LNCaP clone FGC (cell line): ENCODE data around the gene NTNG1.
A peak's percentile ranks its signal among the peaks of the same experiment; 100 is the strongest.
"Not testable (repeated sequence)": the region's sequence is repeated elsewhere in the genome, so short reads cannot be mapped to it uniquely, and the experiment has no call there.

Experiments used
- DNase-seq: peaks from one replicate; pipeline ENCODE4 v3.0.0-alpha.2; 2011; ENCODE audit warnings: low read depth
- H3K4me3 ChIP-seq: 2 replicates; pipeline ENCODE4 v1.5.1; 2011; ENCODE audit warnings: mild to moderate bottlenecking, low read depth, low read length, control low read depth
- CTCF ChIP-seq: IDR thresholded peaks from 2 replicates; pipeline ENCODE4 v1.5.1; 2012; ENCODE audit warnings: mild to moderate bottlenecking; ENCODE audit not compliant: control insufficient read depth, insufficient read depth; ENCODE audit errors: extremely low read depth

Gene NTNG1

DNA sequence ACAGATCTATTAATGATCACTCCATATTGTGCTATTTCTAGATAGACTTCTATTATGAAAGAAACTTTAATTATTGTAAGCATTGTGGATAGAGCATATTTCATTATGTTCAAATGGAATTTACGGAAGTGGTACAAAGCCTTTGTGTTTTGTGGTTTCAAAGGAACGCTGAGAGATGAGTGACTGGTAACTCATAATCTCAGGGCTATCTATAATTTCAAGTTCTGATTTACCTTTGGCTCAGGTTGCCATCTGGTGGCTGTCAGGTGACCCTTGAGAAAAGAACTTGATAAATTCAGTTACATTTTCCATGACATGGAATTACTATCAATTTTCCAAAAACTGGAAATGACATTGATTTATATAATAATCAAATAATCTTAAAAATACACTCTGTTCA lies 12.2 kb downstream of the NTNG1 start:
- DNase-seq, result peak; percentile 44
- no peak overlapping the region for H3K4me3 ChIP-seq

DNA sequence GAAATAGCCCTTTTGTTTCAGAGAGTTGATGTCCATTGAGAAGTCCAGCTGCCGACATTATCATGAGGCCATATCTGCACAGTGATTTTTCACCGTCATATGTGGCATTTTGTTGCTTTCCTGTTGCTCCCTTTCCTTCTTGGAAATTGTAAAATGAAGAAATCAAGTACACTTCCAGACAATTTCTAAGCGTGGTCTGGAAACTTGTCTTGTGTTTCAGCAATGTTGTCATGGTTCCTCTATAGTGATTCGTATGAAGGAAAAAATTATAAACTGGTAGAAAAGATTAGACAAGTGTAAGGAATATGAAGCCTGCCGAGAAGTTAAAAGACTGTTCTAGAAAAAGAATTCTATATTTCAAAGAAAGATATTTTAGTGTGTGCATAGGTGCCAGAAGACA lies 17.7 kb downstream of the NTNG1 start:
- no peak for DNase-seq
- TF ChIP-seq CTCF, result no peak
- no peak overlapping the region for H3K4me3 ChIP-seq

More for the DNA sequence above, 12.2 kb downstream of the NTNG1 start:
- peak; percentile 66 for TF ChIP-seq CTCF

- no peak for TF ChIP-seq CTCF
- no peak overlapping the region for H3K4me3 ChIP-seq
- DNase-seq, result no peak
Measured at GRCh38 chr1:107158991-107159390, 18.2 kb downstream of the NTNG1 start.

DNA sequence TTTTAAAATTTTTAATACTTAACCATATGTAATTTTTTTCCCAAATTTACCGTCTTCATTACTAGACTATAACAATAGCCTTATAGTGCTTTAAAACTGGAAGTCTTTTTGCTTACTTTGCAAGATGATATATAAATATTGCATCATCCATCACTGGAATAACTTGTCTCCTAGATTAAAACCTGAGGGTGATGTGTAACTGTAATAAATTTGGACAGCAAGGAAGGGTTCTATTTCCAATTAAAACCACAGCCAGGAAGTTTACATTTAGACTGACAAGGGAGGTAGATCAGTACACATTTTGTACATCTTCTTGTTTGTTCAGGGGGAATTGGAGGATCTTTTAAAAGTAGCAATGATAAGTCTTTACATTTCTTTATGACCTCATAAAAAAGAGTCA lies 21.9 kb downstream of the NTNG1 start:
- peak; percentile 92 for DNase-seq
- no peak for TF ChIP-seq CTCF
- H3K4me3 ChIP-seq, result no peak overlapping the region

DNA sequence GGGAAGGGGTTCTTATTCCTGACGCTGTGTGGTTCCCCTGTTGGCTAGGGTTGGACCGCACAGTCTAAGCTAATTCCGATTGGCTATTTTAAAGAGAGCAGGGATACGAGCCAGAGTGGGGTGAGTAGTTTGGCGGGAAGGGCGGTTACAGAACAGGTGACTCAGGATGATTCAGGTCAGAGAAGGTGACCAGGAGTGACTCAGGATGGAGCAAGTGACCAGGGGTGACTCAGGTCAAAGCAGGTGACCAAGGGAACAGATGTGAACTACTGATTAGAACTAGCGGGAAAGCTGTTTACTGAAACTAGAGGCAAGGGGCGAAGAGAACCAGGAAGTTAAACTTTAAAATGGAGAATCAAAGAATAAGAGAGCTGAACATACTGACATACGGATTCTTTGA lies 24.1 kb downstream of the NTNG1 start:
- not testable (repeated sequence) for DNase-seq, H3K4me3 ChIP-seq

DNA sequence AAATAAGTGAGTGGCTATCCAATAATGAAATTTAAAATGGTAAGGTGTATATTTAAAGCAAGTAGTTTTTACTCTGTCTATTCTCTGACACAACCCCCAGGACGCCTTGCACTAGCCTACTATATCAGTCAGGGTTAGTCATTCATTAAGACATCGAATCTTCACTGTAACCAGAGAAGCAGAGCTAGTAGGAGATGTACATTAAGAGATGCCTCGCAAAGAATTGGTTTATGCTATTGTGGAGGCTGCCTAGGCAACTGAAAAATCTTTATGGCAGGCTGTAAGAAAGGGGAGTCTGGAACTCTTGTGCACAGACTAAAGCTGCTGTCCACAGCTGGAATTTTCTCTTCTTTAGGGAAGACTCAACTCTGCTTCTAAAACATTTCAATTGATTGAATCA lies 28.8 kb downstream of the NTNG1 start:
- DNase-seq, result no peak
- no peak for TF ChIP-seq CTCF
- no peak overlapping the region for H3K4me3 ChIP-seq

GRCh38 chr1:107171333-107171732 lies 30.5 kb downstream of the NTNG1 start:
- no peak overlapping the region for H3K4me3 ChIP-seq
- DNase-seq, result no peak
- no peak for TF ChIP-seq CTCF
